ENCODE results near the gene DGKE. TPM values are rescaled to one million over a fixed set of nuclear protein-coding genes. Genes with fewer than 3 reads are reported as not detected.
A peak's percentile ranks its signal among the peaks of the same experiment; 100 is the strongest.

DGKE gene
- total and polyA plus RNA-seq, 2 of the 13 experiments (the other 11 are each of a cell fraction or from before 2014, with no cell fraction given), result 3.2 to 5.3 TPM

DNA sequence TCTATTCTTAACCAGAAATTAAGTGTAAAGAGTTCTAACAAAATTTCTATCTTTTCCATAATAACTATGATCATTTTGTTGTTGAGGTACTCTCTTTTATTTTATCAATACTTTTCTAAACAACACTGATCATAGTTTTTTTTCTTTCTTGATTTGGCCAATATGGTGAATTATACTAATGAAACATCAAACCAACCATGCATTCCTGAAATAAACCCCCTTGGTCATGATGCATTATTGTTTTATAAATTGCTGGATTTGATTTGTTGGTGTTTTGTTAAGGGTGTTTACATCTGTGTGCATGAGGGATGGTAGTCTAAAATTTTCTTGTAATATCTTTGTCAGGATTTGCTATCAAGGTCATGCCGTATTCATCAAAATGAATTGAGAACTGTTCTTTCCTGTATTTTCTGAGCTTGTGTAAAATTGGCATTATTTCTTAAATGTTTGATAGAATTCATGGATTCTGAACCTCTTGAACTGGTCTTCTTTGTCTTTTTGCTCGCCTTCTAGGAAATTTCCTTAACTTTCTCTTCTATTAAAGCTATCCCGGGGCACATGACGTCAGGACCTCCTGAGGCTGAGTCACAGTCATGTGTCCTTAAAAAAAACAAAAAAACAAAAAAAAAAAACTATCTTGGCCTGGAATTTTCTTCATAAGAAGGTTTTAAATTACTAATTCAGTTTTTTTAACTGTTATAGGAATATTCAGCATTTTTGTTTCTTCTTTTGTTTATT lies 83.8 kb downstream of the DGKE start:
- ATAC-seq (no peak), FAIRE-seq (no peak), DNase-seq (ENCODE audit: low spot score) (no peak)
- ChIA-PET POLR2A (no interaction called here), CTCF (ENCODE audit: low intra/inter-chr PET ratio, low total read pairs) (no interaction called here)
- Histone ChIP-seq H3K4me3 (replicated peaks in 1 of 3; ENCODE audit: insufficient read depth in 1 of 3, low read depth in 2 of 3, low read length in 3 of 3) (no peak overlapping the region), H3K4me1 (ENCODE audit: insufficient read depth, low read length) (peaks cover 16% of the 10 kb centered on the region), H3K9me3 (ENCODE audit: low read length) (no peaks in the 10 kb centered on the region), H3K4me2 (ENCODE audit: low read depth, low read length) (no peak overlapping the region), H3K36me3 (replicated peaks in 1 of 2; ENCODE audit: control insufficient read depth in 1 of 2, insufficient read depth in 2 of 2, low read length in 2 of 2) (no peaks in the 10 kb centered on the region), H3K27ac (ENCODE audit: extremely low read length, insufficient read depth, low read length) (no peak overlapping the region), H2AFZ (ENCODE audit: low read length) (no peak overlapping the region), H3K9ac (ENCODE audit: insufficient read depth, low read depth, low read length) (no peak overlapping the region), H4K20me1 (ENCODE audit: insufficient read depth, low read length) (no peaks in the 10 kb centered on the region), H3K27me3 (ENCODE audit: control insufficient read depth in 1 of 2, insufficient read depth in 2 of 2, low read length in 2 of 2) (no peaks in the 10 kb centered on the region; a peak in 1 of 5 replicates), H3K79me2 (ENCODE audit: insufficient read depth, low read length) (peaks cover 13% of the 10 kb centered on the region)
- 36% methylated on average over 4 of the region's 4 CpGs for WGBS (ENCODE audit: low lambda C conversion rate)
- TF ChIP-seq, protein P1, sequence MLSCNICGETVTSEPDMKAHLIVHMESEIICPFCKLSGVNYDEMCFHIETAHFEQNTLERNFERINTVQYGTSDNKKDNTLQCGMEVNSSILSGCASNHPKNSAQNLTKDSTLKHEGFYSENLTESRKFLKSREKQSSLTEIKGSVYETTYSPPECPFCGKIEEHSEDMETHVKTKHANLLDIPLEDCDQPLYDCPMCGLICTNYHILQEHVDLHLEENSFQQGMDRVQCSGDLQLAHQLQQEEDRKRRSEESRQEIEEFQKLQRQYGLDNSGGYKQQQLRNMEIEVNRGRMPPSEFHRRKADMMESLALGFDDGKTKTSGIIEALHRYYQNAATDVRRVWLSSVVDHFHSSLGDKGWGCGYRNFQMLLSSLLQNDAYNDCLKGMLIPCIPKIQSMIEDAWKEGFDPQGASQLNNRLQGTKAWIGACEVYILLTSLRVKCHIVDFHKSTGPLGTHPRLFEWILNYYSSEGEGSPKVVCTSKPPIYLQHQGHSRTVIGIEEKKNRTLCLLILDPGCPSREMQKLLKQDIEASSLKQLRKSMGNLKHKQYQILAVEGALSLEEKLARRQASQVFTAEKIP (CRISPR knock-in tag; IDR thresholded peaks at IDR 0.05; ENCODE audit: borderline replicate concordance), result no peak
- TF ChIP-seq, protein P2, sequence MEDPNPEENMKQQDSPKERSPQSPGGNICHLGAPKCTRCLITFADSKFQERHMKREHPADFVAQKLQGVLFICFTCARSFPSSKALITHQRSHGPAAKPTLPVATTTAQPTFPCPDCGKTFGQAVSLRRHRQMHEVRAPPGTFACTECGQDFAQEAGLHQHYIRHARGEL (CRISPR knock-in tag; IDR thresholded peaks at IDR 0.05), result no peak
- TF ChIP-seq CREB1 (IDR thresholded peaks at IDR 0.05), result peak; percentile 86
- no peak for TF ChIP-seq CREB1 (CRISPR knock-in tag; IDR thresholded peaks at IDR 0.05)
- TF ChIP-seq ATF7 (IDR thresholded peaks at IDR 0.05), result peak; percentile 19; the same call in 1 of the 2 replicates
- TF ChIP-seq ATF7 (CRISPR knock-in tag; IDR thresholded peaks at IDR 0.05), result no peak
- in situ Hi-C loops (cut with HindIII; ENCODE audit: extremely low pct_ligation_motif_present, low pct_unique_long_range_greater_than_20kb) (no loop called here), intact Hi-C loops (cut with micrococcal nuclease; ENCODE audit: unreplicated experiment) (no loop called here)
- BruUV-seq (replicated peaks), result no TSS peak

DNA sequence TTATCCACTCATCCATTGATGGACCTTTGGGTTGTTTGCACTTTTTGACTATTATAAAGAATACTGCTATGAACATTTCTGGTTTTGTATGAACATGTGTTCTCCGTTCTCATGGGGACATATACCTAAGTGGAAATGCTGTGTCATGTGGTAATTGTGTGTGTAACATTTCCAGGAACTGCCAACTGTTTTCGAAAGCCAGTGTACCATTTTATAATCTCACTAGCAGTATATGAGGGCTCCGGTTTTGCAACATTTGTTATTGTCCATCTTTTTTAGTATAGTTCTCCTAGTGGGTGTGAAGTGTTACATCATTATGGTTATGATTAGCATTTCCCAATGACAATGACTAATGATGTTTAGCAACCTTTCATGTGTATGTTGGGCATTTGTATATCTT lies 85.0 kb downstream of the DGKE start:
- H3K36me3 ChIP-seq (replicated peaks in 1 of 2; ENCODE audit: control insufficient read depth in 1 of 2, insufficient read depth in 2 of 2, low read length in 2 of 2), result no peaks in the 10 kb centered on the region
- 72% methylated on average over 3 of the region's 3 CpGs for WGBS (ENCODE audit: low lambda C conversion rate)
- FAIRE-seq (no peak), ATAC-seq (no peak), DNase-seq (ENCODE audit: low spot score) (no peak)
- no peaks in the 10 kb centered on the region for H4K20me1 ChIP-seq (ENCODE audit: insufficient read depth, low read length)
- ChIA-PET CTCF (ENCODE audit: low intra/inter-chr PET ratio, low total read pairs) (no interaction called here), POLR2A (no interaction called here)
- H3K27ac ChIP-seq (ENCODE audit: extremely low read length, insufficient read depth, low read length), result no peak overlapping the region
- no peaks in the 10 kb centered on the region for H3K27me3 ChIP-seq (ENCODE audit: control insufficient read depth in 1 of 2, insufficient read depth in 2 of 2, low read length in 2 of 2)
- H3K79me2 ChIP-seq (ENCODE audit: insufficient read depth, low read length), result peaks cover 2% of the 10 kb centered on the region
- no peak overlapping the region for H3K9ac ChIP-seq (ENCODE audit: insufficient read depth, low read depth, low read length)
- no peak for TF ChIP-seq TP53 (CRISPR knock-in tag; conservative IDR thresholded peaks at IDR 0.05)
- peak; percentile 55; the same call in 1 of the 2 replicates for TF ChIP-seq CEBPB (IDR thresholded peaks at IDR 0.05; ENCODE audit: borderline replicate concordance, low read depth, low read length)
- TF ChIP-seq, protein P3, sequence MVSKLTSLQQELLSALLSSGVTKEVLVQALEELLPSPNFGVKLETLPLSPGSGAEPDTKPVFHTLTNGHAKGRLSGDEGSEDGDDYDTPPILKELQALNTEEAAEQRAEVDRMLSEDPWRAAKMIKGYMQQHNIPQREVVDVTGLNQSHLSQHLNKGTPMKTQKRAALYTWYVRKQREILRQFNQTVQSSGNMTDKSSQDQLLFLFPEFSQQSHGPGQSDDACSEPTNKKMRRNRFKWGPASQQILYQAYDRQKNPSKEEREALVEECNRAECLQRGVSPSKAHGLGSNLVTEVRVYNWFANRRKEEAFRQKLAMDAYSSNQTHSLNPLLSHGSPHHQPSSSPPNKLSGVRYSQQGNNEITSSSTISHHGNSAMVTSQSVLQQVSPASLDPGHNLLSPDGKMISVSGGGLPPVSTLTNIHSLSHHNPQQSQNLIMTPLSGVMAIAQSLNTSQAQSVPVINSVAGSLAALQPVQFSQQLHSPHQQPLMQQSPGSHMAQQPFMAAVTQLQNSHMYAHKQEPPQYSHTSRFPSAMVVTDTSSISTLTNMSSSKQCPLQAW (CRISPR knock-in tag; IDR thresholded peaks at IDR 0.05), result no peak
- TF ChIP-seq, protein P4, sequence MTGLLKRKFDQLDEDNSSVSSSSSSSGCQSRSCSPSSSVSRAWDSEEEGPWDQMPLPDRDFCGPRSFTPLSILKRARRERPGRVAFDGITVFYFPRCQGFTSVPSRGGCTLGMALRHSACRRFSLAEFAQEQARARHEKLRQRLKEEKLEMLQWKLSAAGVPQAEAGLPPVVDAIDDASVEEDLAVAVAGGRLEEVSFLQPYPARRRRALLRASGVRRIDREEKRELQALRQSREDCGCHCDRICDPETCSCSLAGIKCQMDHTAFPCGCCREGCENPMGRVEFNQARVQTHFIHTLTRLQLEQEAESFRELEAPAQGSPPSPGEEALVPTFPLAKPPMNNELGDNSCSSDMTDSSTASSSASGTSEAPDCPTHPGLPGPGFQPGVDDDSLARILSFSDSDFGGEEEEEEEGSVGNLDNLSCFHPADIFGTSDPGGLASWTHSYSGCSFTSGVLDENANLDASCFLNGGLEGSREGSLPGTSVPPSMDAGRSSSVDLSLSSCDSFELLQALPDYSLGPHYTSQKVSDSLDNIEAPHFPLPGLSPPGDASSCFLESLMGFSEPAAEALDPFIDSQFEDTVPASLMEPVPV (CRISPR knock-in tag; IDR thresholded peaks at IDR 0.05), result no peak
- TF ChIP-seq ZNF607 (CRISPR knock-in tag; IDR thresholded peaks at IDR 0.05; ENCODE audit: borderline replicate concordance), result no peak
- peak in 1 of 2 experiments; percentile 27; a peak in 1 of 4 replicates for TF ChIP-seq MAFK (conservative IDR thresholded peaks at IDR 0.05 in 1 of 2, IDR thresholded peaks at IDR 0.05 in 1 of 2; ENCODE audit: low read length in 2 of 2)
- H2AFZ ChIP-seq (ENCODE audit: low read length), result no peak overlapping the region
- H3K4me1 ChIP-seq (ENCODE audit: insufficient read depth, low read length), result peaks cover 16% of the 10 kb centered on the region
- BruUV-seq (replicated peaks), result no TSS peak
- in situ Hi-C loops (cut with HindIII; ENCODE audit: extremely low pct_ligation_motif_present, low pct_unique_long_range_greater_than_20kb), result no loop called here
- H3K4me2 ChIP-seq (ENCODE audit: low read depth, low read length), result no peak overlapping the region
- no peaks in the 10 kb centered on the region for H3K9me3 ChIP-seq (ENCODE audit: low read length)
- intact Hi-C loops (cut with micrococcal nuclease; ENCODE audit: unreplicated experiment), result no loop called here
- no peak overlapping the region for H3K4me3 ChIP-seq (replicated peaks in 1 of 3; ENCODE audit: insufficient read depth in 1 of 3, low read depth in 2 of 3, low read length in 3 of 3)

Measured in HepG2 (cell line).